Measurements from ENCODE around the gene ZFYVE28.

Gene ZFYVE28

DNA sequence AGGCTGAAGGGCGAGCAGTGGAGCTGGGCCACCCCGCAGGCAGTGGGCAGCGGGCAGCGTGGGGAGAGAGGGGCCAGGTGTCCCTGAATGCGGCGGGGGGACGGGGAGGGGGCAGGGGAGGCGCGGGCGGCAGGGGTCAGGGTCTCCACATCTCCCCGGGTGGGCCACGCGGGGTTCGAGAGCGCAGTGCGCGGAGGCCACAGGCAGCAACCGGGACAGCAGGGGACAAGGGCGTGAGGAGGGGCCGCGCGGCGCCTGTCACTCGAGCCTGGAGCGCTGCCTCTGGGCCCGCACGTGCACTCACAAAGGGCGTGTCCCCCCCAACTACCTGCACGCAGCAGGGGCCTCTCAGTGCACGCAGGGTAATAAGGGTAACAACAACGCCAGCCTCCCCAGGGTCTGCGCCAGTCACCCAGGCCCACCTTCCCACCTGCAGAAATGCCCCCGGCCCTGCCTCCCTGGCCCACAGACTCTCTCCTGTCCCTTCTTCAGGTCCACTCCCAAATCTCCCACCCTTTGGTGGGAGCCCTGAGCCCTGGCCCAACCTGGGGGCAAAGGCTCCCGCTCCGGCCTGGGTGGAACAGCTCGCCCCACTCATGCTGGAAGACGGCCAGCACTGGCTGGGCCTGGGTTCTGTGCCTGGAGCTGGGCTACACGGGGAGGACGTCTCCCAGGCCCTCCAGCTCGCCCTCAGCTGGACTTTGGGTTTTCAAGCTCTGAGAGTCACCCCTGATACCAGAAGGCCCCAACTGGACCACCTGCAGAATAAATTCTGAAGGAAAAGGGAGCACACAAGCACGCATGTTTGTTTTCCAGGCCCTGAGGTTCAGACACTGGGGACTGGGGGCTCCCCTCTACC is 53.2 kb downstream of the ZFYVE28 start:
- DNase-seq, result no peak

DNA sequence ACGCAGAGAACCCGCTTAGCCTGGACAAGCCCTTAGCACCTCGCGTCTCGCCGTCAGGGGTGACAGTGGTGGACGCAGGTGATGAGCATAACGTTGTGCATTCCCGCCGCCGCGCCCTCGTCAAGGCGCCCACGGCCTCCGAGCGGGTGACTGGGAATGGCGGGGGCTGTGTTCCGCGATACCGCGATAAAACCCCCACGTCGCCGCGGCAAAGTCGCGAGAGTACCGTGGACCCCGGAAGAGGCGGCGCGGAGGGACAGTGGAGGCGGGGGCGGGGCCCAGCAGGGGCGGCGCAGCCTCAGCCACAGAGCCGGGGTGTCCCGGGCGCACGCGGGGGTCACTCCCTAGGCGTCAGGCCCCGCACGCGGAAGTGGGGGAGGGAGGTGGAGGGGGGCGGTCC is 53.8 kb downstream of the ZFYVE28 start:
- peak; percentile 69 for DNase-seq

DNA sequence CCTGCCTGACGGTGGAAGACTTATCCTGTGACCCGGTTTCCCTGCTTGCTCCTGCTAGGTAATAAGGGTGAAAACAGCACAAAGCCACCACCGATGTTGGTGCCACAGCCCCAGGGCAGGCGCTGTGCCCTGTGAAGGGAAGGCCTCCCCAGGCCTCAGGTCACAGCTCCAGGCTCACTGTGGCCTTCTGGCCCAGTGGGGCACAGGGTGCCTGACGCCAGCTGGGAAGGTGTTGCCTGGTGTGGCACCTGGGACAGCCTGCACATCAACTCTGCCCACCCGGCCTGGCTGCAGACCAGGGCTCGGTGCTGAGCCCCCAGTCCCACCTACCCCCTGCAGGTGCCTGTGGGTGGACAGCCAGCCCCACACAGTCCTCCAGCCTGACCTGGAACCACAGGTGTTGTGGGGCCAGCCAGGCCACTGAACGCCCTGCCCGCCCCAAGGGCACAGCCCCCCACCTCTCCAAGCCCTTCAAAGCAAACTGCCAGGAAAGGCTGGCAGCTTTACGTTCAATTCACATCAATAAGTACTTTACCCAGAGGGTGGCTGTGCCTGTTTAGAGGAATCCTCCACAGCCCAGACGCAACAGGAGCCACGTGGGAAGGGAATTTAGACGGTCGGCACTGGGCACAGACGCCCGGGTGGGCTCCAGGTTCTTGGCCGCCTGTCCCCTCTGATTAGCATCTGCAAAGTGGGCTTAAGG is 54.3 kb downstream of the ZFYVE28 start:
- DNase-seq, result no peak

DNA sequence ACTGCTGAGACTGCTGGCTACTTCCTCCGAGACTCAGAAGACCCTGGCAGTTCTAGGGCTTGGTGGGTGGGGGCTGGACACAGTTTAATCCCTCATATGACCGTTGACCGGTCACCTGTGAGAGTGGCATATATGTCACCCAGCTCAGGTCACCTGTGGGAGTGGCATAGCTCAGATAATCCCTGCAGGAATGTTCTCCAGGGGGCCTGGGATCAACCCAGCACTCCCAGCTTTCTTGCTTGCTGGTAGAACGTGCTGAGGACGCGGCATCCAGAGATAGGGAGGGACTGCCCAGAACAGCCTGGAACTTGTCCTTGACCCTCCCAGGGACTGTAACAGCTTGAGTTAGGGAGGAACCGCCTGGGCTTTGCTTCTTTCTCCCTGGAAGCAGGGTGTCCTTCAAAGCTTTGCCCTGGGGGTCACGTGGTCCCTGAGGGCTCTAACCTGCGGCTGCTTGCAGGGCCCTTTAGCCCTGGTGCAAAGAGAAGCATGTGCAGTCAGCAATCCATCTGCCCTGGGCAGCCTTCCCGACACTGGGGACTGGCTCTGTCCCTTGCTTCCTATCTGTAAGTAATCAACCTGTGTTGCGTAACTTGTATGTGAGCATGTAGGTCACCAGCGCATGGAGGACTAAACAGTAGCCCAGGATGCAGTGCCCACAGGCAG is 55.3 kb downstream of the ZFYVE28 start:
- DNase-seq, result no peak

DNA sequence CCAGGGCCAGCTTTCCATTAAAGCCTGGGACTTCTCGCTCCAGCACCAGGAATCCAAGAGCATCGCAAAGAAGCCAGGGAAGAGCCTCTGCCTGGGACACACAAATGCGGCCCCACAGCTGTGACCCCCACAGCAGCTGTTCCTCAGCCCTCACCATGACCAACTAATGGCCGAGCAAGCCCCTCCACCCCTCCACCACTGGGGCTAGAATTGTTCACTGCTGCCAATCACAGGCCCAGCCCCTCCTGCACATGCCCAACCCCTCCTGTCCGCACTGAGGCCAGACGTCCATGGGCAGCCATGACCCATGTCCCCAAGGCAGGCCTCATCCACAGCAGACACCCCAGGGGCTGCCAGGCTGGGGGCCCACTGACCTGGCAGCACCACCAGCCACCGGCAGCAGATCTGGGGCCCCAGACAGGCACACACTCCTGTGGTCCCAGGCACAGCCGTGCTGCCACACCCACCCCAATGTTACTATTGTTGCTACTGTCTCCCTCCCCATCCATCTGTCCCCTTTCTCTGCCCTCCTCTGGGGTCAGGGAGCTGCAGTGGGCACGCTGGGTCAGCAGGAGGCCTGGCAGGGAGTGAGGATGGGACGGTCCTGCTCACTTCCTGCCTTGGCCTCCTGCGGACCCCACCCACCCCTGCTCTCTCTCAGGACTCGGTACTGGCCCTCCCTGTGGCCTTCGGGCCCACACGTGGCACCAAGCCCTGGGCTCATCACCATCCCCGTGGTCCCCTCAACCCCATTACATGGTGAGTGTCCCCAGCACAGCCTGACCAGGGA is 56.0 kb downstream of the ZFYVE28 start:
- no peak for DNase-seq

DNA sequence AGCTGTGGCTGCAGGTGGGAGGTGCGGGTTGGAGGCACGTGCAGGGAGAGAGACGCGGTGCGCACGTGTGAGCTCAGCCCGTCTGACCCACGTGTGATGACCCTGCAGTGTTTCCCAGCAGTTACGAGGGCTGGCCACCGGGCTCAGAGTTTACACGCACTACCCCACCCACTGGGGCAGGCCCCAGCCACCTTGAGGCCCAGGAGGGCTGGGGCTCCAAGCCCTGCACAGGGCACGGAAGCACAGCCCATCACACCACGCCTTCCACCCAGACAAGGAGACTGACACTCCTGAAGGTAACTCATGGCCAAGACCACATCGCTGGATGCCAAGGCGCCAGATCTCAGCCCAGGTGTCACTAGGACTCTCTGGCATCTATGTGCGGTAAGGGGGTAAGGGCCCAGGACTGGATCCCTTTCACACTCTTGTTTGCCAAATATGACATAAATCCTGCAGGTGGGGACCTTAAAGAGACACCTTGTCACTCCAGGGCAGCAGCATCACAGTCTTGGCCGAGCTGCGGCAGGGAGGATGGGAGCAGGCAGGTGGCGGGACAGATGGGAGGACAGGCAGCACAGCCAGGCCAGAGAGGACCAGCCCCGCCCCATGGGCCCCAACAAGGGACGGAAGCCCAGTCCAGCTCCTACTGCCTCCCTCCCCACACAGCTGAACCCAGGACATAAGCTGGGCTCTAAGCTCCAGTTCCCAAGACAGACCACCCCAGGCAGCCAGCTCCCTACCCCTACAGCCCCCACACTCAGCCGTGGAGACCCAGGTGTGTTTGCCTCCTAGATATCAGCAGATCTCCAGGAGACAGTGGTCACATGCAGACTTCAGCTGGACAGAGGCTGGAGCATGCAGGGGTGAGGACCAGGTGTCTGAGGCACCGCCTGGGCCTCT is 56.8 kb downstream of the ZFYVE28 start:
- no peak for DNase-seq

DNA sequence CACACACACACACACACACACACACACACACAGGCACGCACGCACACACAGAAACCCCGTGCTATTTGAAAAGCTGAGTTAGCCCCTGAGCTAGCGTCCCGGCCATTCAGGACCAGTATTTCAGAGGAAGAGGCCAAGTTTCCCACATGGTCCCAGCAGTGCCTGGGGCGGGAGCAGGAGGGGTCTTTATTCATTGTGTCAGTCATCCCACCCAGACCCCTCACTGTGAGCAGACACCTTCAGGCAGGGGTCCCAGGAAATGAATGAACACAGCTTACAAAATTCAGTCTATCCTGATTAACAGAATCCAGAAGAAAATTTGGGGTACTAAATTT is 58.1 kb downstream of the ZFYVE28 start:
- DNase-seq, result no peak

DNA sequence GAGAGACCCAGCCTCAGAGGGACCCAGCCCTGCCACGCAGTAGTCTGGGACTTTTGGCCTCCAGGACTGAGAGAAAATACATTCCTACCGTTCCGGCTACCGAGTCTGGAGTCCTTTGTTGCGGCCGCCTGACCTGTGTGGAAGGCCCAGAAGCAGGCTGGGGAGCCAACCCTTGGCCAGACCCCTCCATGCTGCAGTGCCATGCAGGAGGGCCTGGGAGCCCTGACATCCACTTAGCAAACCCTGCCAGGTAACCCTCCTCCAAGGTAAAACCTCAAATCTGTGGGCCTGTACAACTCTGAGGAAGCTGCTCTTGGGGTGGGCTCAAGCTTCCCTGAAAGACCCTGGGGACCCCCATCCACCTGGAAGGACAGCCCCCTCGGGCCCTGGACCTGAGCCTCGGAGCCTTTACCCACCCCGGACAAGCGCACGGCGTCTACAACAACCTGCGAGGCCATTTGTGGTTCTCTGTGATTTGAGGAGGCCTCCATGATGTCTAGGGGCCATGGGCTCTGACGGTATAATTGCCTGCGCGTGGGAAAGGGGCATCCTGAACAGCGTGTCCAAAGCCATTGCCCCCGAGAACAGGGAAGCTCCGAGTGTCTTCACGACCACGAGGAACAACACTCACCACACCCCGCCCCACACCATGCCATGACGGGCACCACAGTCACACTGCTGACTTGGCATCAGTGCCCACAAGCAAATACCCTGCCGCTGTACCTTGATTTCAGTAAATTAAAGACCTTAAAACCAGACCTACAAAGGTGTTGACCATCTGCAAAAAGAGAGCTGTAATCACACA is 58.7 kb downstream of the ZFYVE28 start:
- DNase-seq, result no peak

DNA sequence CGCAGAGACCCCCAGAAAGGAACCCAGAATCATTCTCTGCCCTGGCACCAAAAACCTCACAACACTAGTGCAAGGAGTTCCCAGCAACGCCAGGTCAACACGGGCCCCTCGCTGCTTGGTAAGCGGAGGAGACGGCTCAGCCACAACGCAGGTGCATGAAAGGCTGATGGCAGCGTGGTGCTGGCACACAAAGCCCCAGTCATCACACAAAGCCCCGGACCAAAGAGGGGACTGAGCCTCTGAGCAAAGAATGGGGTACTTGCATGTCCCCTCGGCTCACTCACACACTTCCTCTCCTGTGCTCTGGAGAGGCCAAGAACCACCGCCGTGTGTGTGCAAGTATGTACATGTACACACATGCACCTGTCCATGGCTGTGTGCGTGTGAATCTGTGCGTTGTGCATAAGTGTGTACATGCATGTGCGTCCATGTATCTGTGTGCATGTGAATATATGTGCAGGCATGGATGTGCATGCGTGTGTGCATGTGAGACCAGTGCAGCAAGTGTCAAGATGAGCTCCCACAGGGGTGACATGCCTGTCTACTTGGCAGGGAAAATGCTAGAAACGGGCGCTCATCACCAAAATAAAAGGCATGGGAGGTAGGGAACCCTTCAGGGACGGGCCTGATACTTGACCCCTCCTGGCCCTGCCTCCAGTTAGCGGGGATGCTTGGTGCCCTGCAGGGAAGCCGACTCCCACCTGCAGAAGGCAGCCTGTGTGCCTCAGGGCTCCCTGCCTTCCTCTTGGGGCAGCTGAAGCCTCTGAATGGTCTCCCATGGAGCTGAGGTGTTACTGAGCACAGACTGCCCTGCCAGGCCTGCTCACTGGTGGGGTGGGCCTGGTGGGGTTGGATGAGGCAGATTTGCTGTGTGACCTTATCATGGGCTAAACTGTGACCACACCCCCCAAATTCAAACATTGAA is 60.4 kb downstream of the ZFYVE28 start:
- no peak for DNase-seq

DNA sequence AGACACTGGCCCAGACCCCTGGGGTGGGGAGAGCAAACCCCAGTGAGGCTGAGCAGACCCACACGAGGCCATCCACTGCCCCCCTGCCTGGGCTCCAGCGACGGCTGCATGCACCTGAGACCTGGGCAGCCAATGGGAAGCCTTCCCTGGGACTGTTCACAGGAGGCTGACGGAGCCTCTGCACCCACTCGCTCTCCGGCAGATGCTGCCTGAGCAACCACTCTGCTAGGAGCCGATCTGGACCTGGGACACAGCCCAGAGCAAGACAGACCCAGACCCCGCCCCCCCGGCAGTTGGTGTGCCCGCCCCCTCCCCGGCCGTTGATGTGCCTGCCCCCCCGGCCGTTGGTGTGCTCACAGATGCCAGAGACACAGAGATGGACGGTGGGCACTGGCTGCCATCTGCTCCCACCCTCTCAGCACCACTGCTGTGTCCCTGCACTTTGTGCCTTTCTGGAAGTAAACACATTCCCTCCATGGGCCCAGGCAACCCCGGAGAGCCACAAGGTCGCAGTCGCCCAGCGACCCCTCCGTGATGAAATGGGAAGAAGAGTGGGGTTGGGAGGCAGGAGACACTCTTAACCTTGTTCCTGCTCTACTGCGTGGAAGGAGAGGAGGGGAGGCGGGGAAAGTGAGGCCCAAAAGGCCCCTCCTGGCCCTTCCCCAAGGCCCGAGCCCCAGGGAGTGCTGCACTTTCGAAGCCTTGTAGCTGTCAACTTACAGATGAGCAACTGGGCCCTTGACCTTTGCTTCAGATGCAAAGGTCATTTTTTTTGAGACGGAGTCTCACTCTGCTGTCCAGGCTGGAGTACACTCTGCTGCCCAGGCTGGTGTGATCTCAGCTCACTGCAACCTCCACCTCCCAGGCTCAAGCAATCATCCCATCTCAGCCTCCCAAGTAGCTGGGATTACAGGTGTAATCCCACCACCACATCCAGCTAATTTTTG is 62.0 kb downstream of the ZFYVE28 start:
- no peak for DNase-seq

DNA sequence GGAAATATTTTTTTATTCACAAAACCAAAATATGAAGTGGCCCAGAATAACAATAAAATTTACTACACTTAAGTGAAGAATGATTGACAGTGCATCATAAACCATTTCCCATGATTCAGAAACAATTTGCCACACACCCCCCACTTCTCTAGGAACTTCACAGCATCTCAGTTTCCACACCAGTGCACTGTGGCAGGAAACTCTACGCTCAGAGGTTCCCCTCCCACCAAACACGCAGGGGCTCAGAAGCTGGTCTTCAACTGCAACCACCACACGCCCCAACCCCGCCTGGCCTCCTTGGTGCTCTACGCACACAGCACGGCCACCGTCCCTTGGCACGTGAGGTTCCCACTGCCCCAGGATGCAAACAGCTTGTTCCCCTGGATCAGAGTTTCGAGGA is 63.7 kb downstream of the ZFYVE28 start:
- DNase-seq, result no peak

DNA sequence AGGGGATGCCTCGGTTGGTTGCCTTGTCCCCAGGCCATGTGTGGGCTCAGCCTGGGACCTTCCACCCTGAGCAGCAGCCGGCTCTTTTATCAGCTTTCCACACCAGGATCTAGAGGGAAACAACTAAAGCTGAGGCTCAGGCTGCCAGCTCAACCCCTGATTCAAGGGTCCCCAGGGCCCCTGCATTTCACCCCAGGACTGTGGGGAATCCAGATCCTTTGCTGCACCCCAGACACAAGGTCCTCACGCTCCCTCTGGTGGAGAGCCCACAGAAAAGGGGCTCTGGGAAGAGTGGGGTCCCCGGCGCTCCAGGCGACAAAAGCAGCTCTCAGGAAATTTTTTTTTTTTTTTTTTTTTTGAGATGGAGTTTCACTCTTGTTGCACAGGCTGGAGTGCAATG is 64.3 kb downstream of the ZFYVE28 start:
- DNase-seq, result peak; percentile 27

DNA sequence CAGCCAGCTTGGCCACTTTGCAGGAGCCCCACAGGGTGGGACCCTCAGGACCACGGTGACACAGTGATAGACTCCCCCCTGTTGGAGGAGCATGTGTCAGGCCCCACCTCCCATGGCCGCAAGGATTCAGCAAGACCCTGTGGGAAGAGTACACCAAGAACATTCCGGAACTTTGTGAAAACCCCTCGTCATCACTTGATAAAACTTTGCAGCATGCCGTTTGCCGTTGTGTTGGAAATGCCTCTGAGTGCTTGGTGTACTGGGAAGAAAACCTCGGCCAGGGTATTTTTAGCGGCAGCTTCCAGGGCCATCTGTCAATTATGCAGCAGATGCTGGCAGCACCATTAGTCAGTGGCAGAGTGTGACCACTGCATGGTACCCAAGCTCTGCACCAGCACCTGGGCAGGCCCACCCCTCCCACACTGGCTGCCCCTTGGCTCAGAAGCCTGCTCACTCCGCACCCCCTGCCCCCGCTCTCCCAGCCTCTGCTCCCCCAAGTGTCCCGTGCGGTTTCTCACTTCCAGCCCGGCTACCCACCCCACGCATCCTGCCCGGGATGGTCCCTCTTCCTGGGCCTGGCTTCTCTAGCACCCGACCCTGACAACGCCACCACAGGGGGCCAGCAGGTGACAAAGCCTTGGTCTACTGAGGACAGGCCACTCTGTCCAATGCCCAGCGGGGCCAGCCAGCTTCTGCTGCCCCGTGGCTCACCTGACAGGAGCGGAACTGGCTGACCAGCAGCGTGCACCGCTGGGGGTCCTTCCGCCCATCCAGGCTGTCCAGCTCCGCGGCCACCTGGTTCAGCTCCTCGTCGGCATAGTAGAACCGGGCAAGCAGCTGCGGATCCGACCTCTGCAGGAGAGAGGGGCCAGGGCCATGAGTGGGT is 65.0 kb downstream of the ZFYVE28 start:
- no peak for DNase-seq

DNA sequence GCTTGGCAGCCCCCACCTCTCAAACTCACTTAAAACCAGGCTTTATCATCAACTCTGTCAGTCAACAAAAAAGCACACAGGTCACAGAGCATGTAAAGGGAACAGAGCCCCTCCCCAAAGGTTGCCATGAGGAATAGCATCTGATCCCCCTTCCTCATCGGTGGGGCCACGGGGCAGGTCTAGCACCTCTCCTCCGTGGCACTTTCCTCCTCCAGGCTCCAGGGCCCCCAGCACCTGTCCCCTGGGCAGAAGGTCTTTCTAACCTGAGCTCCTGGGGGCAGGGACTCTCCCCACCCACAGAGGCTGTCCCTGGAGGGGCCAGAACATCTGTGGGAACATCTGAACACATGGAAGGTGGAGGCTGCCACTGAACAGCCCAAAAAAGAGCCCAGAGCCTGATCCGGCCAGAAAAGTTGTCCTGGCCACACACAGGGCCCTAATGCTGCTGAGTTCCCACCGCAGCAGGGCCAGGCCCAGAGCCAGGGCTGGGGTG is 65.7 kb downstream of the ZFYVE28 start:
- no peak for DNase-seq

DNA sequence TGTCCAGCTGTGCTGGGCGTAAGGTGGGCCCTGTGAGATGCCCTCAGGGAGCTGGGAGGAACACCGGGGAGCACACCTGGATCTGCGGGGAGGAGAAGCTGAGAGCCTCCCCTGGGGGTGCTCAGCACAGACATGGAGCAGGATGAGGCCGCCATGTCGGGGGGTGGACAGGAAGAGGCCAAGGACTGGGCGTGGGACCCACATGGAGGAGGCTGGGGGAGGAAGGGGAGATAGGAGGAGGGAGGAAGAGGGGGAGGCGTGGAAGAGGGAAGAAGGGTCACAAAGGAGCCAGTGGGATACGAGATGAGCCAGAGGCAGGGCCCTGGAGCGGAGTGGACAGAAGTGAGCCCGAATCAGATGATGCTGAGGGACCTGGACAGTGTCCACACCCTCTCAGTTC is 66.3 kb downstream of the ZFYVE28 start:
- DNase-seq, result no peak

DNA sequence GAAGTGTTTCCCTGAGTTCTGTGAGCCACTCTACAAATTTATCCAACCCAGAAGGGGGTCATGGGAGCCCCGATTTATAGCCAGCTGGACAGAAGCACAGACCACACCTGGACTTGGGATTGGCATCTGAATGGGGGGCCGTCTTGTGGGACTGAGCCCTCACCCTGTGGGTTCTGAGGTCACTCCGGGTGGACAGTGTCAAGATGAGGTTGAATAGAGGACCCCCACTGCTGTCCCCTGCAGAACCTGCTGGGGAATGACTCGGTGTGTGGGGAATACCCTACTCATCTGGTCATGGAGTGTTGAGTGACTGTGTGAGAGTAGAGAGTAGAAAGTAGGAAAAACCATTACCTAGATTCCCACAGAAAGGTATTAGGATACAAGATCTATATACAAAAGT is 67.5 kb downstream of the ZFYVE28 start:
- DNase-seq, result no peak

DNA sequence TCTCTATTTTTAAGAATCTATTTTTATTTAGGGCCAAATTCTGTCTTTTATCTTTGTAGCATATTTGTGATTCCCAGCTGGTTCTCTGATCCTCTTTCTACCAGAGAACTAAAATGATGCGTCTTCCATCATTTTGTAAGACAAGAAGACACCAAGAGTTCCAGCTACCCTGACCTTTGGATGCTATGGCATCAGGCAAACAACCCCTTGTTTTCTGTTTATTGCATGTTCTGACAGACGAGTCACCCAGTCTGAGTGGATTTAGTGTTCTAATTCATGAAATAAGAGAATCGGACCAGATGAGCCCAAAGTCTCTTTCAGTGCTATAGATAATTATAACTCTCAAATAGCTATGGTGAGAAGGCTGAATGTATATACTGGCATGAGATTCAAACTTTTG is 69.7 kb downstream of the ZFYVE28 start:
- no peak for DNase-seq

DNA sequence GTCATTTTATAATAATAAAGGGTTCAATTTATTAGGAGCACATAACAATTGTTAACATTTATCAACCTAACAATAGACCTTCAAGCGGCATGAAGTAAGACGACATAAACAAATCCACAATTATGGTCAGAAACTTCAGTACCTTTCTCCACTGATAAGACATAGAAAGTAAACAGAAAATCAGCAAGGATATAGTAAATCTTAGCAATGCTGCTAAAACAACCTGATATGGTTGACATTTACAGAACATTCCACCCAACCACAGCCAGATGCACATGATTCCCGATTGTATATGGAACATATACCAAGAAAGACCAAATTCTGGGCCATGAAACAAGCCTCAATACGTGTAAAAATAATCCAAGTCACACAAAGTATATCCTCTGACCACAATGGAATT is 71.3 kb downstream of the ZFYVE28 start:
- DNase-seq, result no peak

Data from CD4-positive, alpha-beta T cell treated with Interleukin-17A for 1 hour (primary cell).